Neuronal stem cell (in vitro differentiated cells): ENCODE results near the gene ERC2.

Experiments
- DNase-seq: peaks from one replicate; pipeline ENCODE4 v3.0.0-alpha.2; 2013; ENCODE audit warnings: low spot score
- H2AFZ ChIP-seq: one replicate; pipeline ENCODE4 v1.6.1; 2013; ENCODE audit warnings: mild to moderate bottlenecking, low read length, inconsistent platforms
- H2AK5ac ChIP-seq: 2 replicates; pipeline ENCODE4 v1.6.1; 2013; ENCODE audit warnings: low read depth, mild to moderate bottlenecking, inconsistent platforms, low read length, moderate library complexity, mixed read lengths
- H2BK120ac ChIP-seq: 2 replicates; pipeline ENCODE4 v1.6.1; 2013; ENCODE audit warnings: low read depth, mild to moderate bottlenecking, inconsistent platforms, low read length, moderate library complexity, mixed read lengths
- H2BK12ac ChIP-seq: one replicate; pipeline ENCODE4 v1.6.1; 2013; ENCODE audit warnings: low read length, inconsistent platforms
- H2BK15ac ChIP-seq: 2 replicates; pipeline ENCODE4 v1.6.1; 2013; ENCODE audit warnings: mild to moderate bottlenecking, low read length, inconsistent platforms, mixed read lengths
- H2BK5ac ChIP-seq: one replicate; pipeline ENCODE4 v1.6.1; 2013; ENCODE audit warnings: inconsistent platforms, mild to moderate bottlenecking, low read length, moderate library complexity
- H3K14ac ChIP-seq: one replicate; pipeline ENCODE4 v1.6.1; 2013; ENCODE audit warnings: low read length, inconsistent platforms
- H3K18ac ChIP-seq: 2 replicates; pipeline ENCODE4 v1.6.1; 2013; ENCODE audit warnings: low read length, inconsistent platforms
- H3K23ac ChIP-seq: 2 replicates; pipeline ENCODE4 v1.6.1; 2013; ENCODE audit warnings: low read depth, mild to moderate bottlenecking, mixed read lengths, low read length, inconsistent platforms; ENCODE audit not compliant: poor library complexity
- H3K27ac ChIP-seq: replicated peaks from 3 replicates; pipeline ENCODE4 v1.5.1; 2013; ENCODE audit warnings: low read length, inconsistent platforms
- H3K27me3 ChIP-seq, 3 experiments: 2 replicates each; pipeline ENCODE4 v1.6.1; 2013; ENCODE audit warnings: low read length in 3 of 3, mild to moderate bottlenecking in 2 of 3, inconsistent platforms in 1 of 3, low read depth in 1 of 3, mixed read lengths in 1 of 3, moderate library complexity in 1 of 3; ENCODE audit not compliant: control insufficient read depth in 3 of 3, insufficient read depth in 3 of 3
- H3K36me3 ChIP-seq, 2 donors: replicated peaks in 1 of 2; 2 replicates each; pipeline ENCODE4 v1.6.1; 2013; ENCODE audit warnings: low read length in 2 of 2; ENCODE audit not compliant: control insufficient read depth in 2 of 2, insufficient read depth in 2 of 2
- H3K4ac ChIP-seq: 2 replicates; pipeline ENCODE4 v1.6.1; 2013; ENCODE audit warnings: inconsistent platforms, mild to moderate bottlenecking, low read length, moderate library complexity
- H3K4me1 ChIP-seq, 2 donors: 1 replicate in 1 of 2; 2 replicates in 1 of 2; pipeline ENCODE4 v1.6.1; 2013; ENCODE audit warnings: low read length in 2 of 2, low read depth in 1 of 2; ENCODE audit not compliant: control insufficient read depth in 2 of 2, insufficient read depth in 1 of 2
- H3K4me2 ChIP-seq: one replicate; pipeline ENCODE4 v1.6.1; 2013; ENCODE audit warnings: mild to moderate bottlenecking, low read length, inconsistent platforms; ENCODE audit not compliant: insufficient read depth, poor library complexity, severe bottlenecking
- H3K4me3 ChIP-seq, 2 donors: 2 replicates each; pipeline ENCODE4 v1.5.1; 2013; ENCODE audit warnings: low read length in 2 of 2, mild to moderate bottlenecking in 2 of 2, inconsistent platforms in 1 of 2, moderate library complexity in 1 of 2
- H3K79me1 ChIP-seq: one replicate; pipeline ENCODE4 v1.6.1; 2013; ENCODE audit warnings: low read depth, mild to moderate bottlenecking, inconsistent platforms, low read length, moderate library complexity
- H3K9ac ChIP-seq: one replicate; pipeline ENCODE4 v1.6.1; 2013; ENCODE audit warnings: mild to moderate bottlenecking, low read depth, low read length, inconsistent platforms; ENCODE audit not compliant: poor library complexity
- H3K9me3 ChIP-seq, 2 donors: replicated peaks in 1 of 2; 2 replicates each; pipeline versions ENCODE3 to v1.6.1; 2013; ENCODE audit warnings: low read length in 2 of 2, mild to moderate bottlenecking in 2 of 2, inconsistent platforms in 1 of 2, low read depth in 1 of 2, mixed read lengths in 1 of 2, moderate library complexity in 1 of 2; ENCODE audit not compliant: control insufficient read depth in 2 of 2, insufficient read depth in 1 of 2
- H4K8ac ChIP-seq: one replicate; pipeline ENCODE4 v1.6.1; 2013; ENCODE audit warnings: low read depth, mild to moderate bottlenecking, inconsistent platforms, low read length, moderate library complexity
- H4K91ac ChIP-seq: one replicate; pipeline ENCODE4 v1.6.1; 2013; ENCODE audit warnings: low read length, low read depth, mild to moderate bottlenecking, inconsistent platforms; ENCODE audit not compliant: poor library complexity
- WGBS, 2 donors: extraction: QIAGEN DNeasy Blood & Tissue Kit; methylation state at CpG; one replicate each; pipeline ENCODE4 v1.1.7; 2013; ENCODE audit warnings: missing lambda C conversion rate in 2 of 2, mixed read lengths in 1 of 2; ENCODE audit not compliant: insufficient read length in 2 of 2, insufficient replicate concordance in 1 of 2; ENCODE audit errors: extremely low coverage in 2 of 2; 5-methylcytosine and 5-hydroxymethylcytosine counted together

ERC2 gene

GRCh38 chr3:55545995-55546394 is 922.3 kb downstream of the ERC2 start:
- Histone ChIP-seq H3K4me3 (no peak overlapping the region), H3K4me2 (no peak overlapping the region), H3K79me1 (no peaks in the 10 kb centered on the region), H3K4ac (no peak overlapping the region), H3K18ac (no peak overlapping the region), H4K8ac (no peak overlapping the region), H3K27me3 (no peaks in the 10 kb centered on the region), H2BK5ac (no peak overlapping the region), H2AK5ac (no peak overlapping the region), H2BK120ac (no peak overlapping the region), H2BK15ac (no peak overlapping the region), H2BK12ac (no peak overlapping the region), H3K9ac (no peak overlapping the region), H3K9me3 (peaks cover 0 to 2% of the 10 kb centered on the region in 2 donors), H3K4me1 (peaks cover 15 to 29% of the 10 kb centered on the region in 2 donors), H2AFZ (no peak overlapping the region), H3K36me3 (no peaks in the 10 kb centered on the region), H3K14ac (no peak overlapping the region), H4K91ac (no peak overlapping the region), H3K23ac (no peak overlapping the region), H3K27ac (no peak overlapping the region)
- no peak for DNase-seq
- no CpG with 5 or more reads among the region's 6 CpGs for WGBS, 2 donors

- Histone ChIP-seq H3K4me3 (no peak overlapping the region), H2AFZ (no peak overlapping the region), H3K9me3 (peaks cover 0 to 2% of the 10 kb centered on the region in 2 donors), H4K8ac (no peak overlapping the region), H2BK12ac (no peak overlapping the region), H3K18ac (no peak overlapping the region), H3K14ac (no peak overlapping the region), H3K27me3 (no peaks in the 10 kb centered on the region), H3K27ac (no peak overlapping the region), H4K91ac (no peak overlapping the region), H2BK120ac (no peak overlapping the region), H3K4me2 (no peak overlapping the region), H3K23ac (no peak overlapping the region), H3K4ac (no peak overlapping the region), H3K9ac (no peak overlapping the region), H2BK5ac (no peak overlapping the region), H2BK15ac (no peak overlapping the region), H3K36me3 (no peaks in the 10 kb centered on the region), H3K4me1 (peaks cover 16 to 42% of the 10 kb centered on the region in 2 donors), H2AK5ac (no peak overlapping the region), H3K79me1 (no peaks in the 10 kb centered on the region)
- no peak for DNase-seq
- WGBS, 2 donors, result no CpG with 5 or more reads among the region's 3 CpGs
Measured at GRCh38 chr3:55544219-55544618, 924.0 kb downstream of the ERC2 start.

GRCh38 chr3:55543181-55543614 is 925.1 kb downstream of the ERC2 start:
- Histone ChIP-seq H3K27me3 (no peaks in the 10 kb centered on the region), H4K8ac (no peak overlapping the region), H3K23ac (no peak overlapping the region), H3K14ac (no peak overlapping the region), H3K9ac (no peak overlapping the region), H2AK5ac (no peak overlapping the region), H4K91ac (no peak overlapping the region), H3K27ac (no peak overlapping the region), H3K18ac (no peak overlapping the region), H3K36me3 (no peaks in the 10 kb centered on the region), H3K4me1 (peaks cover 18 to 49% of the 10 kb centered on the region in 2 donors), H3K9me3 (peaks cover 0 to 2% of the 10 kb centered on the region in 2 donors), H3K4me3 (no peak overlapping the region), H3K79me1 (no peaks in the 10 kb centered on the region), H3K4ac (no peak overlapping the region), H2BK5ac (no peak overlapping the region), H2BK120ac (no peak overlapping the region), H3K4me2 (no peak overlapping the region), H2AFZ (no peak overlapping the region), H2BK12ac (no peak overlapping the region), H2BK15ac (no peak overlapping the region)
- no peak for DNase-seq
- no CpG with 5 or more reads among the region's 12 CpGs for WGBS, 2 donors

GRCh38 chr3:55541456-55541855 is 926.8 kb downstream of the ERC2 start:
- DNase-seq, result no peak
- H4K8ac ChIP-seq, result no peak overlapping the region
- H3K4me1 ChIP-seq, result peaks cover 11 to 48% of the 10 kb centered on the region in 2 donors
- H2AK5ac ChIP-seq, result no peak overlapping the region
- H4K91ac ChIP-seq, result no peak overlapping the region
- no peak overlapping the region for H2BK120ac ChIP-seq
- no peak overlapping the region for H3K9ac ChIP-seq
- no peak overlapping the region for H2BK12ac ChIP-seq
- H3K14ac ChIP-seq, result no peak overlapping the region
- H3K4ac ChIP-seq, result no peak overlapping the region
- no peak overlapping the region for H3K4me2 ChIP-seq
- H3K36me3 ChIP-seq, result no peaks in the 10 kb centered on the region
- WGBS, 2 donors, result no CpG with 5 or more reads among the region's 2 CpGs
- H2AFZ ChIP-seq, result no peak overlapping the region
- no peak overlapping the region for H3K4me3 ChIP-seq
- H3K9me3 ChIP-seq, result peaks cover 0 to 2% of the 10 kb centered on the region in 2 donors
- H3K27ac ChIP-seq, result no peak overlapping the region
- no peak overlapping the region for H3K23ac ChIP-seq
- no peak overlapping the region for H2BK5ac ChIP-seq
- no peaks in the 10 kb centered on the region for H3K27me3 ChIP-seq
- H2BK15ac ChIP-seq, result no peak overlapping the region
- no peak overlapping the region for H3K18ac ChIP-seq
- H3K79me1 ChIP-seq, result no peaks in the 10 kb centered on the region
